ENCODE data around the gene DBNL. TPM values are rescaled to one million over a fixed set of nuclear protein-coding genes. Genes with fewer than 3 reads are reported as not detected.

The DBNL gene
- total and polyA plus RNA-seq, 11 donors, result 29.9 to 86.3 (median 42.9) TPM

DNA sequence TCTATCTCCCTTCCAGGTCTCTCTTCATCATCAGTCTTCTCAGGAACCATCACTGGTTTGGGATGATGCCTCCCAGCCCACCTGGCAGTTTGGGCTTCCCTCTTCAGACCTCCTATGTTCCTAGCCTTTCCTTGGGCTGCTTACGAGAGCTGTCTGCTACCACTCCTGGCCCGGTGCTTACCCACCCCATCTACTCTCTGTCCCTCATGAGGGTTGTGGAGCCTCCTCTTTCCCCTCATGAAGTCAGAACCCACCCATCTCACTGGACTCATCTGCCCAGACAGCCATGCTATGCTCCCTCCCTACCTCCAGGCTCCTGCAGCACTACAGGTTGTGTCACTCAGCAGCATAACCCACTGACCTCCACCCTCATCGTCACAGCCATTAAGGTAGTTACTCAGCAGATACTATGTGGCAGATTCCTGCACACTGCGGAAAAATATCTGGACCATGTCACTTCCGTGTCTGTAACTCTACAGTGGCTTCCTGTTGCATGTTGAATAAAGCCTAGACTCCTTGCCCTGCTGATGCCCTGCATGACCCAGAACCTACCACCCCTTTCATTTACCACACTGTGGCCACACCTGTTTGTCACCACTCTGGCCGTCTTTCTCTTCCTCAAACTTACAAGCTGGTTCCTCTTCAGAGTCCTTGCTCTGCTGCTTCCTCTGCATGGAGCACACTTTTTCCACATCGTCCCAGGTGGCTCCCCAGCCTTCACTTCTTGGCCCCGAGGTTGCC is 2.0 kb downstream of the DBNL start:
- peak overlapping the region in 2 of 12 donors; percentile 89 to 97 for H3K4me3 ChIP-seq
- intact Hi-C loops (cut with DNase I), result loop anchor here in 1 of 10 donors (5.0 kb wide), 1 partner anchor 36 kb away; the partner anchor contains the start of gene POLM
- peaks cover 0 to 51% (median 26%) of the 10 kb centered on the region in 9 donors for H3K36me3 ChIP-seq
- H3K4me1 ChIP-seq, result peaks cover 0 to 56% (median 27%) of the 10 kb centered on the region in 12 donors
- H3K9me3 ChIP-seq, result no peaks in the 10 kb centered on the region
- H3K27me3 ChIP-seq, result no peaks in the 10 kb centered on the region
- H3K27ac ChIP-seq, result peak overlapping the region in 1 of 12 donors; percentile 98
- TF ChIP-seq POLR2A (IDR thresholded peaks at IDR 0.05), result no peak
- TF ChIP-seq, protein P1, sequence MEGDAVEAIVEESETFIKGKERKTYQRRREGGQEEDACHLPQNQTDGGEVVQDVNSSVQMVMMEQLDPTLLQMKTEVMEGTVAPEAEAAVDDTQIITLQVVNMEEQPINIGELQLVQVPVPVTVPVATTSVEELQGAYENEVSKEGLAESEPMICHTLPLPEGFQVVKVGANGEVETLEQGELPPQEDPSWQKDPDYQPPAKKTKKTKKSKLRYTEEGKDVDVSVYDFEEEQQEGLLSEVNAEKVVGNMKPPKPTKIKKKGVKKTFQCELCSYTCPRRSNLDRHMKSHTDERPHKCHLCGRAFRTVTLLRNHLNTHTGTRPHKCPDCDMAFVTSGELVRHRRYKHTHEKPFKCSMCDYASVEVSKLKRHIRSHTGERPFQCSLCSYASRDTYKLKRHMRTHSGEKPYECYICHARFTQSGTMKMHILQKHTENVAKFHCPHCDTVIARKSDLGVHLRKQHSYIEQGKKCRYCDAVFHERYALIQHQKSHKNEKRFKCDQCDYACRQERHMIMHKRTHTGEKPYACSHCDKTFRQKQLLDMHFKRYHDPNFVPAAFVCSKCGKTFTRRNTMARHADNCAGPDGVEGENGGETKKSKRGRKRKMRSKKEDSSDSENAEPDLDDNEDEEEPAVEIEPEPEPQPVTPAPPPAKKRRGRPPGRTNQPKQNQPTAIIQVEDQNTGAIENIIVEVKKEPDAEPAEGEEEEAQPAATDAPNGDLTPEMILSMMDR (IDR thresholded peaks at IDR 0.05), result no peak
- ATAC-seq, result peak in 2 of 4 donors; percentile 4 to 7
- WGBS, 4 donors, result 73 to 81% (median 75%) methylated on average over 8 of the region's 8 CpGs
- DNase-seq, result no peak

DNA sequence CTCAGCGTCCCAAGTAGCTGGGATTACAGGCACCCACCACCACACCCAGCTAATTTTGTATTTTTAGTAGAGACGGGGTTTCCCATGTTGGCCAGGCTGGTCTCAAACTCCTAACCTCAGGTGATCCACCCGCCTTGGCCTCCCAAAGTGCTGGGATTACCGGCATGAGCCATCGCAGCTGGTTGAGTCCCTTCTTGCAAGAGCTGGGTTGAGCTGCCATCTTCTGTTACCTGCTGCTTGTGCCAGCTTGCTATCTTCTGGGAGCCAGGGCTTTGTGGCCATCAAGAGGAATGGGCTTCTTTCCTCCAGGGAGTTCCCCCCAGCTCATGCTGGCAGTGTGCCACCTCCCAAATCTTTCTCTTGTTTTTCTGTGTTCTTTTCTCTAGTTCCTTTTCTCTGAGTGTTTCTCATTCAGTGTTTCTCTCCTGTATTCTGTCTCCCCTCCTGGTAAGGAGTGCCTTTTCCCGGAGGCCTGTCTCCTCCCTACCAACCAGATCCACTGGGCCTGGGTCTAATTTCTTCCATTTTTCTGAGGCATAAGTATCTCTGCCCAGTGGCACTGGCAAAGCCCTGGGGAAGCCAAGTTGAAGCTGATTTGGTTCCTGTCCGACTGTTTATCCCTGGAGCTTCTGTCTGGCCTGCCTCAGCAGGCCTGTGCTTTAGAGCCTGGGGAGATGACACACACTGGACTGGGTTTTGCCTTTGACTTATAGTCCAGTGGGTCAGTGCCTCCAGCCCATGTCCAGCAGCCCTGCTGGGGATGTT is 3.7 kb downstream of the DBNL start:
- no peaks in the 10 kb centered on the region for H3K27me3 ChIP-seq
- H3K9me3 ChIP-seq, result no peaks in the 10 kb centered on the region
- no peak for TF ChIP-seq POLR2A (IDR thresholded peaks at IDR 0.05)
- TF ChIP-seq, protein P1 (IDR thresholded peaks at IDR 0.05), result no peak
- DNase-seq (no peak), ATAC-seq (no peak)
- H3K4me1 ChIP-seq, result peaks cover 0 to 64% (median 28%) of the 10 kb centered on the region in 12 donors
- H3K36me3 ChIP-seq, result peaks cover 0 to 68% (median 43%) of the 10 kb centered on the region in 9 donors
- H3K4me3 ChIP-seq, result no peak overlapping the region
- intact Hi-C loops (cut with DNase I), result loop anchor here in 1 of 10 donors (5.0 kb wide), 1 partner anchor 34 kb away; the partner anchor contains the start of gene POLM
- no peak overlapping the region for H3K27ac ChIP-seq
- WGBS, 4 donors, result 87 to 94% (median 91%) methylated on average over 7 of the region's 7 CpGs

DNA sequence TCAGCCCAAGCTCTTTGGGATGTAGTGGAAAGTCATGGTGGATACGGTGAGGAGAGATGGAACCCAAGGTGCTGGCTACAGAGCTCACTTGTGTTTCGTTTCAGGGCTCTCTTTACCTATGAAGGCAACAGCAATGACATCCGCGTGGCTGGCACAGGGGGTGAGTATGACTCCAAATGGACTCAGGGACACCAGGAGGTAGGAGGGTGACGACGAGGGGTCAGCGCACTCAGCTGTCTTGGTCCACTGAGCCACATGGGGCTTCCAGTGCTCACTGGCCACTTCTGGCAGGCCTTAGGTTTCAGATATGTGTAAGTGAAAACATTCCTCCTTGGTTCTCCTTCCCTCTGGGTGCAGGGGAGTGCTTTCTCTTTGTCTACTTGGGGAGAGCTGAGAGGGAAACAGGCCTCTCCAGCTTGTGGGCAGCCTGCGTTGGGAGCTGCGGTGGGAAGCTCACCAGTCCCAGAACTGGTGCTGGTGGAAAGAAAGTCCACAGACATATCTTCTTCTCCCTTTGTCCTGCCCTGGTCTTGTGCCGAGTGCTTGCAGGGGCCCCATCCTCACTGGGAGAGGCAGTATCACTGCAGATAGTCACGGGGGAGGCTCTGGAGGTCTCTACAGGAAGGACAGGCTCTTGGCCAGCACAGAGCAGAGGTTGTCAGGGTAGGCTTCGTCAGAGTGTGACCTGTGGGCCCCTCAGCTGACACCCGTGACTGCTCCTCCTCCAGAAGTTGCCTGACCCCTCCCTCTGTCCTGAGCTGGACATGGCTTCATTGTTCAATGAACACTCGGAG is 5.8 kb downstream of the DBNL start:
- peaks cover 0 to 52% (median 17%) of the 10 kb centered on the region in 12 donors for H3K4me1 ChIP-seq
- peaks cover 0 to 89% (median 60%) of the 10 kb centered on the region in 9 donors for H3K36me3 ChIP-seq
- no peak overlapping the region for H3K27ac ChIP-seq
- no peak overlapping the region for H3K4me3 ChIP-seq
- intact Hi-C loops (cut with DNase I), result no loop called here
- WGBS, 4 donors, result 88 to 93% (median 91%) methylated on average over 11 to 14 of the region's 14 CpGs
- ATAC-seq, result no peak
- DNase-seq, result no peak
- TF ChIP-seq POLR2A (IDR thresholded peaks at IDR 0.05), result no peak
- TF ChIP-seq, protein P1 (IDR thresholded peaks at IDR 0.05), result no peak
- no peaks in the 10 kb centered on the region for H3K27me3 ChIP-seq
- H3K9me3 ChIP-seq, result no peaks in the 10 kb centered on the region
